GM21528 (cell line): Measurements from ENCODE around the gene SLC16A1.
A peak's percentile ranks its signal among the peaks of the same experiment; 100 is the strongest.
"Not testable (repeated sequence)": the region's sequence is repeated elsewhere in the genome, so short reads cannot be mapped to it uniquely, and the experiment has no call there.

Experiments used
- ATAC-seq: cut with Tn5 transposase; IDR thresholded peaks from one replicate; pipeline ENCODE4 v1.9.1; 2021; ENCODE audit warnings: mild to moderate bottlenecking, moderate library complexity; ENCODE audit not compliant: unreplicated experiment, low FRiP score

The SLC16A1 gene

GRCh38 chr1:112973788-112974187, 17.8 kb upstream of the SLC16A1 start:
- no peak for ATAC-seq

- no peak for ATAC-seq
Observed at GRCh38 chr1:112971006-112971405, 15.0 kb upstream of the SLC16A1 start.

- no peak for ATAC-seq
Observed at GRCh38 chr1:112964347-112964746, 8.4 kb upstream of the SLC16A1 start.

- no peak for ATAC-seq
Observed at GRCh38 chr1:112961072-112961471, 5.1 kb upstream of the SLC16A1 start.

GRCh38 chr1:112960384-112960783, 4.4 kb upstream of the SLC16A1 start:
- no peak for ATAC-seq

GRCh38 chr1:112958236-112958635, 2.2 kb upstream of the SLC16A1 start:
- not testable (repeated sequence) for ATAC-seq

GRCh38 chr1:112957133-112957812, 1.3 kb upstream of the SLC16A1 start:
- ATAC-seq, result peak; percentile 37

GRCh38 chr1:112956544-112957132, 642 bp upstream of the SLC16A1 start:
- ATAC-seq, result peak; percentile 14

- ATAC-seq, result peak; percentile 25
Observed at GRCh38 chr1:112954945-112955772, 837 bp downstream of the SLC16A1 start.

GRCh38 chr1:112954017-112954650, 1.9 kb downstream of the SLC16A1 start:
- no peak for ATAC-seq

- ATAC-seq, result no peak
Observed at GRCh38 chr1:112950426-112950825, 5.6 kb downstream of the SLC16A1 start.

GRCh38 chr1:112946683-112947082, 9.3 kb downstream of the SLC16A1 start:
- no peak for ATAC-seq

GRCh38 chr1:112939810-112940209, 16.2 kb downstream of the SLC16A1 start:
- ATAC-seq, result no peak

GRCh38 chr1:112938210-112938609, 17.8 kb downstream of the SLC16A1 start:
- no peak for ATAC-seq

GRCh38 chr1:112937495-112937894, 18.5 kb downstream of the SLC16A1 start:
- no peak for ATAC-seq

- ATAC-seq, result no peak
Observed at GRCh38 chr1:112937070-112937469, 18.9 kb downstream of the SLC16A1 start.

GRCh38 chr1:112935461-112936111, 20.4 kb downstream of the SLC16A1 start:
- ATAC-seq, result no peak

- no peak for ATAC-seq
Observed at GRCh38 chr1:112934577-112934976, 21.4 kb downstream of the SLC16A1 start.

GRCh38 chr1:112933820-112934571, 22.0 kb downstream of the SLC16A1 start:
- ATAC-seq, result no peak

- no peak for ATAC-seq
Observed at GRCh38 chr1:112929979-112930378, 26.0 kb downstream of the SLC16A1 start.
